Retinal pigment epithelial cell (primary cell): ENCODE measurements around the gene TAF13.
"Not testable (repeated sequence)": the region's sequence is repeated elsewhere in the genome, so short reads cannot be mapped to it uniquely, and the experiment has no call there.

Source experiments
- DNase-seq: peaks from one replicate; pipeline ENCODE4 v3.0.0-alpha.2; 2010; ENCODE audit warnings: low read depth
- H3K4me3 ChIP-seq: 2 replicates; pipeline ENCODE4 v1.5.1; 2011; ENCODE audit warnings: mild to moderate bottlenecking, low read length, control low read depth, moderate library complexity
- TF ChIP-seq, protein P1 (sequence below): conservative IDR thresholded peaks from 2 replicates; pipeline ENCODE4 v1.5.1; 2011; ENCODE audit warnings: low read depth, low read length, control low read depth, inconsistent platforms

The TAF13 gene

DNA sequence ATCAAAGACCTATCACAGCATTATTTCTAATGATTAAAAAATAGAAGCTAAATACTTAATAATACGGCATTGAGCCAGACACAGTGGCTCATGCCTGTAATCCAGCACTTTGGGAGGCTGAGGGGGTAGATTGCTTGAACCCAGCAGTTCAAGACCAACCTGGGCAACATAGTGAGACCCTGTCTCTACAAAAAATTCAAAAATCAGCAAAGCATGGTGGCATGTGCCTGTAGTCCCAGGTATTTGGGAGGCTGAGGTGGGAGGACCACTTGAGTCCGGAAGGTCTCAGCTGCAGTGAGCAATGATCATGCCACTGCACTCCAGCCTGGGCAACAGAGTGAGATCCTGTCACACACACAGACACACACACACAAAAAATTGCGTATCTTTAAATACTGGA is 10.7 kb downstream of the TAF13 start:
- no peak overlapping the region for H3K4me3 ChIP-seq
- no peak for DNase-seq
- TF ChIP-seq, protein P1, sequence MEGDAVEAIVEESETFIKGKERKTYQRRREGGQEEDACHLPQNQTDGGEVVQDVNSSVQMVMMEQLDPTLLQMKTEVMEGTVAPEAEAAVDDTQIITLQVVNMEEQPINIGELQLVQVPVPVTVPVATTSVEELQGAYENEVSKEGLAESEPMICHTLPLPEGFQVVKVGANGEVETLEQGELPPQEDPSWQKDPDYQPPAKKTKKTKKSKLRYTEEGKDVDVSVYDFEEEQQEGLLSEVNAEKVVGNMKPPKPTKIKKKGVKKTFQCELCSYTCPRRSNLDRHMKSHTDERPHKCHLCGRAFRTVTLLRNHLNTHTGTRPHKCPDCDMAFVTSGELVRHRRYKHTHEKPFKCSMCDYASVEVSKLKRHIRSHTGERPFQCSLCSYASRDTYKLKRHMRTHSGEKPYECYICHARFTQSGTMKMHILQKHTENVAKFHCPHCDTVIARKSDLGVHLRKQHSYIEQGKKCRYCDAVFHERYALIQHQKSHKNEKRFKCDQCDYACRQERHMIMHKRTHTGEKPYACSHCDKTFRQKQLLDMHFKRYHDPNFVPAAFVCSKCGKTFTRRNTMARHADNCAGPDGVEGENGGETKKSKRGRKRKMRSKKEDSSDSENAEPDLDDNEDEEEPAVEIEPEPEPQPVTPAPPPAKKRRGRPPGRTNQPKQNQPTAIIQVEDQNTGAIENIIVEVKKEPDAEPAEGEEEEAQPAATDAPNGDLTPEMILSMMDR = no peak

DNA sequence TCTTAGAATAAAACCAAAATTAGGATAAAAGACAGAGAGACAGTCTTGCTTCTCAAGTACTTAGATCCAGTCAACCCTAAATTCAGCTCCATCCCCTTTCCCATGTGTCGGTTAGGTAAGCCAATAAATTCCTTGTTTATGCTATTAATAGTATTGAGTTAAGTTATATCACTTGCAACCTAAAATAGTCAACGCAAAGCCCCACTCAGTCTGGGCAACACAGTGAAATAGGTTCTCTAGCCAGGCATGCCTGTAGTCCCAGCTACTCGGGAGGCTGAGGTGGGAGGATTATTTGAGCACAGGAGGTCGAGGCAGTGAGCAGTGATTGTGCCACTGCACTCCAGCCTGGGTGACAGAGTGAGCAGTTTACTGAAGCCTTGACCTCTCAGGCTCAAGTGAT is 14.6 kb downstream of the TAF13 start:
- TF ChIP-seq, protein P1 = no peak
- no peak overlapping the region for H3K4me3 ChIP-seq
- DNase-seq = no peak

DNA sequence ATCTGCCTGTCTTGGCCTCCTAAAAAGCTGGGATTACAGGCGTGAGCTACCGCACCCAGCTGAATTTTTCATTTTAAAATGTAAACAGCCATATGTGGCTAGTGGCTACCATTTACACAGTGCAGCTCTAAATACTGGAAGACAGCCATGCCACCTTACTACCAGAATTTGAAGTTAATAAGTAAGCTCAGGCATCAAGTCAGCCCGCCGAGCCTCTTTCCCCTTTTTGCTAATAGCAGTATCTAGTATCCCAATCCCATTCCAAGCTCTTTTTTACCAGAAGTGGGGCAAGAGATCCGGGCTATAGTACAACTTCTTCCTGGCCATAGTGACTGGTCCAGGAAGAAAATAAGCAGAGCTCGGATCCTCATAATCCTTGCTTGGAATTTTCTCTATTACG is 15.1 kb downstream of the TAF13 start:
- TF ChIP-seq, protein P1 = no peak
- DNase-seq = no peak

DNA sequence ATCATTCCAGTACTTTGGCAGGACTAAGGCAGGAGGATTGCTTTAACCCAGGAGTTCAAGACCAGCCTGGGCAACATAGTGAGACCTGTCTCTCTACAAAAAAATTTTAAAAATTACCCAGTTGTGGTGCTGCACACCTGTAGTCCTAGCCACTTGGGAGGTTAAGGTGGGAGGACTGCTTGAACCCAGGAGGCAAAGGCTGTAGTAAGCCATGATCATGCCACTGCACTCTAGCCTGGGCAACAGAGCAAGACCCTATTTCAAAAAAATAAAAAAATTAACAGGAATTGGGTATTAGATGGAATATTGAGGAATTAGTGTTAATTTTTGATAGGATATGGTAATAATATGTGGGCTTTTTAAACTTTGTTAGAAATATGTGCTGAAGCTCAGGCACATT is 16.8 kb downstream of the TAF13 start:
- H3K4me3 ChIP-seq = no peak overlapping the region
- DNase-seq = no peak
- TF ChIP-seq, protein P1 = no peak

More for the DNA sequence above, 15.1 kb downstream of the TAF13 start:
- H3K4me3 ChIP-seq = no peak overlapping the region

DNA sequence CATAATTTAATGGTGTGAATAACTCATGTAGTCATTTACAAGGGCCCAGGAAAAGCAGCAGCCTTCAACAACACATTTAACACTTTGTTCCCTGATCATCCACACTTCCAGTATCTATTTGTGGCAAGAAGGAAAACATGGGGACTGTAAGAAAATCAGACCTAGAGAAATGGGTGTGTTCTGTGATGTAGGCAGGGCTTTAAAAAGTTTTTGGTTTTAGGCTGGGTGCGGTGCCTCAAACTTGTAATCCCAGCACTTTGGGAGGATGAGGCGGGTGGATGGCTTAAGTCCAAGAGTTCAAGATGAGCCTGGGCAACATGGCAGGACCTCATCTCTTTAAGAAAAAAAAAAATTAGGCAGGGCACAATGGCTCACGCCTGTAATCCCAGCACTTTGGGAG is 19.7 kb downstream of the TAF13 start:
- H3K4me3 ChIP-seq = no peak overlapping the region
- TF ChIP-seq, protein P1 = no peak
- no peak for DNase-seq

DNA sequence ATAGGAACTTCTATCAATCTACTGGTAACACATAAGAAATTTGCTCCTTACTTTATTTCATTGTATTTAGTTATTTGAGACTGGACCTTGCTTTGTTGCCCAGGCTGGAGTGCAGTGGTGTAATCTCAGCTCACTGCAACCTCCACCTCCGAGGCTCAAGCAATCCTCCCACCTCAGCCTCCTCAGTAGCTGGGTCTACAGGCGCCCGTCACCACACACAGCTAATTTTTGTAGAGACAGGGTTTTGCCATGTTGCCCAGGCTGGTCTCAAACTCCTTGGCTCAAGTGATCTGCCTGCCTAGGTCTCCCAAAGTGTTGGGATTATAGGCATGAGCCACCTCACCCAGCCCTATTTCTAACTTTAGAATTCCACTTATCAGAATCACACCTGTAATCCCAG is 23.7 kb downstream of the TAF13 start:
- H3K4me3 ChIP-seq, DNase-seq: not testable (repeated sequence)

DNA sequence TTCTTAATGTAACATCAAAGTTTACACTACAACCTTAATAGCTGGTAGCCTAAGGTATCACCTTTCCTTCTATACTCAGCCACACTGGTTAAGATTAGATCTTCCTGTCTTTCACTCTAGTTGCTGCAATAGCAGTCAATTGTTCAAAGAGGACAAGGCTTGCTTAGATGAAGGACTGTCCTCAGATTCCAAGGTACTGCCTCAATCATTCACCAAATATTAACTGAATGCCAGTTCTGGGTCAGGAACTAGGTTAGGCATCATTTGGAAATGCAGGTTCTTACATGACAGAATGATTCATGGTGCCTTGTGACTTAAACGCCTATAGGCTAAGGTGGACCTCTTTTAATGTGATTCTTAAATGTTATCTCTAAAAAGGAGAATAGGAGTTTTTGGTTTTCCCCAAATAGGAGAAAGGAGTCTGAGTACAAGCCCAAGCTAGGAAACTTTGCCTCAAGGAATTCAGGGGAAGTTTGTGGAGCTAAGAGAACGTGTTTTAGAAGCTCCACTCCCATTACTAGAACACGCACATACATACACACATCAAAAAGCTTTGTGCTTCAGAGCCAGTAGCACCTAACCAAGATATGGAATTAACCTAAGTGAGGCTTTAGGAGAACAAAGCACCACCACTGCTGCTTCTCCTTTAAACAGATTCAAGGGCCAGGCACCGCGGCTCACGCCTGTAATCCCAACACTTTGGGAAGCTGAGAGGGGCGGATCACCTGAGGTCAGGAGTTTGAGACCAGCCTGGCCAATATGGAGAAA is 25.4 kb downstream of the TAF13 start:
- TF ChIP-seq, protein P1 = no peak
- H3K4me3 ChIP-seq = no peak overlapping the region
- no peak for DNase-seq

DNA sequence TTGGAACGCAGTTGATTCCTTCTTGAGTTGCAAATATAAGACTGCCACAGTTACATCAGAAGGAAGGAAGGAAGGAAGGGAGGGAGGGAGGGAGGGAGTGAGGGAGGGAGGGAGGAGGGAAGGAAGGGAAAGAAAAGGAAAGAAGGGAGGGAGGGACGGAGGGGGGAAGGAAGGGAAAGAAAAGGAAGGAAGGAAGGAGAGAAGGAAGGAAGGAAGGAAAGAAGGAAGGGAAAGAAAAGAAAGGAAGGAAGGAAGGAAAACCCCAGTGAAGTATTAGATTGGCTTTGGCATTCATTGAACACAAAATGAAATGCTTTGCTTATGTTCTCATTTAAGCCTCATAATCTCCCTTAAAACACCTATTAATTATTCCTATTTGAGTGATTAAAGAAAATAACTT is 27.5 kb downstream of the TAF13 start:
- H3K4me3 ChIP-seq = no peak overlapping the region
- no peak for DNase-seq
- TF ChIP-seq, protein P1 = no peak
